HUES48 (cell line): Measurements from ENCODE around the gene MAGI3.

Experiments used
- H3K27ac ChIP-seq: one replicate; pipeline ENCODE4 v1.7.0; 2013; ENCODE audit warnings: low read depth, low read length, inconsistent platforms
- H3K27me3 ChIP-seq: 2 replicates; pipeline ENCODE4 v1.6.1; 2013; ENCODE audit warnings: mild to moderate bottlenecking, low read length; ENCODE audit not compliant: control insufficient read depth, insufficient read depth
- H3K36me3 ChIP-seq: 2 replicates; pipeline ENCODE4 v1.6.1; 2013; ENCODE audit warnings: low read length; ENCODE audit not compliant: control insufficient read depth, insufficient read depth
- H3K4me1 ChIP-seq: 2 replicates; pipeline ENCODE4 v1.6.1; 2013; ENCODE audit warnings: mild to moderate bottlenecking, low read length; ENCODE audit not compliant: control insufficient read depth, insufficient read depth
- H3K4me3 ChIP-seq: 2 replicates; pipeline ENCODE4 v1.5.1; 2013; ENCODE audit warnings: mild to moderate bottlenecking, low read depth, low read length
- H3K9ac ChIP-seq: 2 replicates; pipeline ENCODE4 v1.6.1; 2013; ENCODE audit warnings: mild to moderate bottlenecking, low read depth, low read length, moderate library complexity
- H3K9me3 ChIP-seq: 2 replicates; pipeline ENCODE4 v1.6.1; 2013; ENCODE audit warnings: low read length; ENCODE audit not compliant: control insufficient read depth, insufficient read depth

Gene MAGI3

GRCh38 chr1:113423826-113424225 lies 33.5 kb downstream of the MAGI3 start:
- no peaks in the 10 kb centered on the region for H3K36me3 ChIP-seq
- H3K4me1 ChIP-seq = no peaks in the 10 kb centered on the region
- no peak overlapping the region for H3K4me3 ChIP-seq
- no peaks in the 10 kb centered on the region for H3K27me3 ChIP-seq
- H3K27ac ChIP-seq = no peak overlapping the region
- H3K9ac ChIP-seq = no peak overlapping the region
- no peaks in the 10 kb centered on the region for H3K9me3 ChIP-seq

DNA sequence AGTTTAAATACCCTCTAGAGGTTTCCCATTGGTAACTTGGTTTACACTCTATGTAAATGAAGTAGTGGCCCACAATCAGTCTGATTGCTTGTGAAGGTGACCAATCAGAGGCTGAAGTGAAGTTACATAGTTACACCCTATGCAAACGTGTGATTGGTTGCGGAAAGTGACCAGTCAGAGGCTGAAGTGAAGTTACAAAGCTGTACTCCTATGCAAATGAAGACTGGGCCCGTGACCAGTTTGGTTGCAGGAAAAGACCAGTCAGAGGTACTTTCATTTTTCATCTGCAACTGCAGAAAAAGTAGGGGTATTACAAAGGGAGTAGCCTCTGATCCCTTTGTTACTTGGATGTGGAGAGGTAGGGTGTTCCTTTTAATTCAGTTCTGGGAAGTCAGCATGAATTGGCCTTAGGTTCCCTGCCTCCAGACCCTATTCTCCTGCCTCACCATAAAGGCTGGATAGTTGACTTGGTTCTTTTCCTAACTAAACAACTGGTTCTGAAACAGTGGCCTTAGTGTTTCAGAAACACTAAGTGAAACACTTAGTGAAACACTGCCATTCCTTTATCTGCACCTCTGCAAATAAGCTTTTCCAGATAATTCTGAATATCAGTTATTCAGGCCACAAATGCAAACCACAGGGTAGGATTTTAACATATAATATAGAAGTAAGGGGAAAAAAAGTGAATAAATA lies 39.3 kb downstream of the MAGI3 start:
- H3K36me3 ChIP-seq = no peaks in the 10 kb centered on the region
- no peak overlapping the region for H3K4me3 ChIP-seq
- no peaks in the 10 kb centered on the region for H3K4me1 ChIP-seq
- no peak overlapping the region for H3K27ac ChIP-seq
- H3K9me3 ChIP-seq = no peaks in the 10 kb centered on the region
- no peaks in the 10 kb centered on the region for H3K27me3 ChIP-seq
- H3K9ac ChIP-seq = no peak overlapping the region

DNA sequence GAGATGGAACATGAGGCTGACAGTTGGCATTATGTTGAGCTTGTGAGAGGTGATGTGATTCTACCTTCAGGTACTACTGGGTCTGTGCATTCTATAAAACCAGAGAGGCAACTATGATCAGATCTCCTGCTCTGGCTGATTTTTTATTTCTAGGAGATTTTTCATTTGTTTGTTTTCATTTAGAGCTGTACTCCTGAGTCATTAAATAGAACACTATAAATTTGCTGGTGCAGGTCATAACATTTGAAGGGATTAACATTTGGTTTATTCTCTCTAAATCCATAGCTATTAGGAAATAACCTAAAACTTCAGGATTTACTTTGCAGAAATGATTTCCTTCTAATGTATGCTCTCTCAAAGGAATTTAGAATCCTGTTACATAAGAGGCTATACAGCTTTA lies 42.9 kb downstream of the MAGI3 start:
- Histone ChIP-seq H3K9ac (no peak overlapping the region), H3K36me3 (no peaks in the 10 kb centered on the region), H3K9me3 (no peaks in the 10 kb centered on the region), H3K27ac (no peak overlapping the region), H3K4me3 (no peak overlapping the region), H3K4me1 (no peaks in the 10 kb centered on the region), H3K27me3 (no peaks in the 10 kb centered on the region)

DNA sequence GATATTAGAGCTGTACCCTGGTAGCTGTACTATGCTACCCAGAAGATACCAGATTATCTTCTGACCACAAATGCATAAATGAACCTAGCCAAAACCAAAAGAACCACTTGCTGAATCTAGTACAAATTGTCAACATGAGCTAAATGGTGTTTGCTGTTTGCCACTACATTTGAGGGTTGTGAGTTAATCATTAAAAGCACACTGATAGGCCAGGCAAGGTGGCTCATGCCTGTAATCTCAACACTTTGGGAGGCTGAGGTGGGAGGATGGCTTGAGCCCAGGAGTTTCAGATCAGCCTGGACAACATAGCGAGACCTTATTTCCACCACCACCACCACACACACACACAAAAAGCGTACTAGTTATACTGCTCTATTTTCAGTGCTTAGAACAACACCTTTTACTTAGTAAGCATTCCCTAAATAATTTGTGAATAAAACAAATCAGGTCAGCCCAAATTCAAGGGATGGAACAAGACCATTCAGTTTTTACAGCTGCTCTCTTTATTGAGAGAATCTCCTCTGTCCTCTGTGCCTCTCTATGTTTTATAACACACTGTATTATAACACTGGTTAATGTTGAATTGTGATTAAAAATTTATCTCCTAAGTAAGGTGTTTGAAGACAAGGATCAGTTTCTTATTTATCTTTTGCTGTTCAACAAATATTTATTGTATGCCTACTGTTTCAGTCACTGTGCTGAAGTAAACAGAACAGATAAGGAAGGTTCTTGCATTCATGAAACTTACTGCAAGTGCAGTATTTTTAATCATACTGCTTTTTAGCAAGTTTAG lies 44.0 kb downstream of the MAGI3 start:
- Histone ChIP-seq H3K9me3 (no peaks in the 10 kb centered on the region), H3K27ac (no peak overlapping the region), H3K36me3 (no peaks in the 10 kb centered on the region), H3K4me1 (peaks cover 5% of the 10 kb centered on the region), H3K4me3 (no peak overlapping the region), H3K9ac (no peak overlapping the region), H3K27me3 (no peaks in the 10 kb centered on the region)

GRCh38 chr1:113434874-113435175 lies 44.5 kb downstream of the MAGI3 start:
- Histone ChIP-seq H3K36me3 (no peaks in the 10 kb centered on the region), H3K4me3 (no peak overlapping the region), H3K27me3 (no peaks in the 10 kb centered on the region), H3K9ac (no peak overlapping the region), H3K9me3 (no peaks in the 10 kb centered on the region), H3K27ac (no peak overlapping the region), H3K4me1 (peaks cover 5% of the 10 kb centered on the region)

GRCh38 chr1:113437554-113438341 lies 47.4 kb downstream of the MAGI3 start:
- H3K4me1 ChIP-seq = peaks cover 17% of the 10 kb centered on the region
- H3K36me3 ChIP-seq = no peaks in the 10 kb centered on the region
- no peak overlapping the region for H3K4me3 ChIP-seq
- H3K9me3 ChIP-seq = no peaks in the 10 kb centered on the region
- H3K27me3 ChIP-seq = no peaks in the 10 kb centered on the region
- H3K27ac ChIP-seq = no peak overlapping the region
- H3K9ac ChIP-seq = no peak overlapping the region

GRCh38 chr1:113438505-113439276 lies 48.4 kb downstream of the MAGI3 start:
- Histone ChIP-seq H3K9me3 (no peaks in the 10 kb centered on the region), H3K4me3 (no peak overlapping the region), H3K4me1 (peaks cover 17% of the 10 kb centered on the region), H3K27ac (no peak overlapping the region), H3K36me3 (no peaks in the 10 kb centered on the region), H3K27me3 (no peaks in the 10 kb centered on the region), H3K9ac (no peak overlapping the region)

DNA sequence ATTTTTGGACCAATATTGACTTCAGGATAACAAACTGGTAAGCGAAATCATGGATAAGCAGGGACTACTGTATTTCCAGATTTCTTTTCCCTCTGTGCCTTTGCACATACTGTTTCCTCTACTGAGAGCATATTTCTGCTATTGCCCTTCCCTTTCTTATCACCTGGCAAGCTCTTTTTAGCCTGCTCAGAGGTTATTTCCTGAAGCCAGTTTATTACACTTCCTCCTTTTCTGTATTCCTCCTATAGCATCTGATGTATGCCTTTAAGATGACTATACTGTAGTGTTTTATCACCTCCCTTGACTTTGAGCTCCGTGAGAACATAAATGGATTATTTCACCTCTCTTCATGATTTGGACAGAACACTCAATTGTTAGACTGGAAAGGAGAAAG lies 49.0 kb downstream of the MAGI3 start:
- Histone ChIP-seq H3K27ac (no peak overlapping the region), H3K9me3 (no peaks in the 10 kb centered on the region), H3K4me1 (peaks cover 21% of the 10 kb centered on the region), H3K36me3 (no peaks in the 10 kb centered on the region), H3K27me3 (no peaks in the 10 kb centered on the region), H3K4me3 (no peak overlapping the region), H3K9ac (no peak overlapping the region)

- Histone ChIP-seq H3K4me3 (no peak overlapping the region), H3K36me3 (no peaks in the 10 kb centered on the region), H3K9me3 (0 out of 2 replicates have a peak, but pooled peaks cover 5% of the 10 kb centered on the region), H3K9ac (no peak overlapping the region), H3K4me1 (peaks cover 24% of the 10 kb centered on the region), H3K27ac (no peak overlapping the region), H3K27me3 (no peaks in the 10 kb centered on the region)
Measured at GRCh38 chr1:113442131-113442530, 51.8 kb downstream of the MAGI3 start.

GRCh38 chr1:113444857-113445256 lies 54.5 kb downstream of the MAGI3 start:
- no peaks in the 10 kb centered on the region for H3K36me3 ChIP-seq

More at GRCh38 chr1:113444857-113445256, 54.5 kb downstream of the MAGI3 start:
- Histone ChIP-seq H3K4me3 (no peak overlapping the region), H3K27ac (no peak overlapping the region), H3K27me3 (no peaks in the 10 kb centered on the region), H3K9me3 (0 out of 2 replicates have a peak, but pooled peaks cover 5% of the 10 kb centered on the region), H3K9ac (no peak overlapping the region), H3K4me1 (peaks cover 19% of the 10 kb centered on the region; the same call in 1 of the 2 replicates)
